ENCODE results near the gene RNF169. TPM values are rescaled to one million over a fixed set of nuclear protein-coding genes. Genes with fewer than 3 reads are reported as not detected.

RNF169 gene
- total and polyA plus RNA-seq, 2 of the 13 experiments (the other 11 are each of a cell fraction or from before 2014, with no cell fraction given), result 5.3 to 14.2 TPM

DNA sequence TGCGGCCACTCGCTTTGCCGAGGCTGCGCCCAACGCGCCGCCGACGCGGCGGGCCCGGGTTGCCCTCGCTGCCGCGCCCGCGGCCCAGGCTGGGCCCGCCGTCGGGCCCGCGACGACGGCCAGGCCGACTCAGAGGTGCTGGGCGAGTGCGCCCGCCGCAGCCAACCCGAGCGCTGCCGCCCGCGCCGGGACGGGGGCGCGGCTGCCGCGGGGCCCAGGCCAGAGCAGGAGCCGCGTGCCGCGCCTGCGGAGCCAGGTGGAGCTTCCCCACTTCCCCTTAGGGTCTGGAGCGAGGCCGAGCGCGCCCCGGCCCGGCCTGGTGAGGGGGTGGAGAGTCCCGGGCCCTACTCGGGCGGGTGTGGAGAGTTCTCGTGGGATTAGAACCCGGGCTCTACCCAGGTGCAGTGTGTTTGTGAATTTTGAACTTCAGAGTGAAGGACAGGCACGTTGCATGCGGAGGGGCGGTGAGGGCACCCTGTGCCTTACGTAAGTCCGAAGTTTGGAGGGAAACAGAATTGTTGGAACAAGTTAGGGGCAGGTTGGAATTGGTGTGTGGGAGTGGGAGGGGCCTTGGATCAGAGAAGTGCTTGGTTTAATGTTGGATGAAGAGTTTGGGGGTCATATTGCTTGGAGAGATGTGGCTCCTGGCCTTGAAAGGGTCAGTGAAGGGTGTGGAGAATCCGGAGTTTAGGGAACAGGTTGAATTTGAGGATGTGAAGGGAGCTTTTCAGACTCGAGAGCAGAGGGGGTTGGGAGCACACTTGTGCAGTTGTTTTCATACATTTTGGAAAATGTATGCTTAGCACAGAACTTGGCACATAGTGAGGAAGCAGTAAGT lies 697 bp downstream of the RNF169 start (continued):
- TF ChIP-seq ZSCAN20 (CRISPR knock-in tag; IDR thresholded peaks at IDR 0.05; ENCODE audit: borderline replicate concordance) (no peak), HDAC2 (CRISPR knock-in tag; IDR thresholded peaks at IDR 0.05) (peak; percentile 45), ZNF263 (CRISPR knock-in tag; IDR thresholded peaks at IDR 0.05) (no peak; the same call in 1 of the 2 replicates), NR3C1 (CRISPR knock-in tag; IDR thresholded peaks at IDR 0.05) (no peak), ZMYM3 (CRISPR knock-in tag; IDR thresholded peaks at IDR 0.05) (0 out of 2 replicates have a peak, but pooled peaks have one; percentile 21), JUNB (CRISPR knock-in tag; IDR thresholded peaks at IDR 0.05; ENCODE audit: borderline replicate concordance) (peak; percentile 81), ZFP62 (CRISPR knock-in tag; IDR thresholded peaks at IDR 0.05) (no peak), ZNF430 (CRISPR knock-in tag; IDR thresholded peaks at IDR 0.05) (peak; percentile 72), SMAD9 (CRISPR knock-in tag; IDR thresholded peaks at IDR 0.05) (no peak; the same call in 1 of the 2 replicates), ZNF777 (CRISPR knock-in tag; IDR thresholded peaks at IDR 0.05) (peak; percentile 87), MAF1 (CRISPR knock-in tag; IDR thresholded peaks at IDR 0.05; ENCODE audit: borderline replicate concordance) (no peak), IKZF4 (CRISPR knock-in tag; IDR thresholded peaks at IDR 0.05; ENCODE audit: borderline replicate concordance, low read depth, not compliant biosample characterization) (peak; percentile 55), ZNF558 (CRISPR knock-in tag; IDR thresholded peaks at IDR 0.05; ENCODE audit: borderline replicate concordance) (peak; percentile 81; the same call in 1 of the 2 replicates), KLF15 (CRISPR knock-in tag; IDR thresholded peaks at IDR 0.05; ENCODE audit: borderline replicate concordance) (0 out of 2 replicates have a peak, but pooled peaks have one; percentile 52), SP4 (CRISPR knock-in tag; IDR thresholded peaks at IDR 0.05) (no peak), ZNF296 (CRISPR knock-in tag; conservative IDR thresholded peaks at IDR 0.05) (no peak)
- TF ChIP-seq, protein P1, sequence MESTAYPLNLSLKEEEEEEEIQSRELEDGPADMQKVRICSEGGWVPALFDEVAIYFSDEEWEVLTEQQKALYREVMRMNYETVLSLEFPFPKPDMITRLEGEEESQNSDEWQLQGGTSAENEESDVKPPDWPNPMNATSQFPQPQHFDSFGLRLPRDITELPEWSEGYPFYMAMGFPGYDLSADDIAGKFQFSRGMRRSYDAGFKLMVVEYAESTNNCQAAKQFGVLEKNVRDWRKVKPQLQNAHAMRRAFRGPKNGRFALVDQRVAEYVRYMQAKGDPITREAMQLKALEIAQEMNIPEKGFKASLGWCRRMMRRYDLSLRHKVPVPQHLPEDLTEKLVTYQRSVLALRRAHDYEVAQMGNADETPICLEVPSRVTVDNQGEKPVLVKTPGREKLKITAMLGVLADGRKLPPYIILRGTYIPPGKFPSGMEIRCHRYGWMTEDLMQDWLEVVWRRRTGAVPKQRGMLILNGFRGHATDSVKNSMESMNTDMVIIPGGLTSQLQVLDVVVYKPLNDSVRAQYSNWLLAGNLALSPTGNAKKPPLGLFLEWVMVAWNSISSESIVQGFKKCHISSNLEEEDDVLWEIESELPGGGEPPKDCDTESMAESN (CRISPR knock-in tag; conservative IDR thresholded peaks at IDR 0.05), result 0 out of 2 replicates have a peak, but pooled peaks have one; percentile 35
- TF ChIP-seq, protein P2, sequence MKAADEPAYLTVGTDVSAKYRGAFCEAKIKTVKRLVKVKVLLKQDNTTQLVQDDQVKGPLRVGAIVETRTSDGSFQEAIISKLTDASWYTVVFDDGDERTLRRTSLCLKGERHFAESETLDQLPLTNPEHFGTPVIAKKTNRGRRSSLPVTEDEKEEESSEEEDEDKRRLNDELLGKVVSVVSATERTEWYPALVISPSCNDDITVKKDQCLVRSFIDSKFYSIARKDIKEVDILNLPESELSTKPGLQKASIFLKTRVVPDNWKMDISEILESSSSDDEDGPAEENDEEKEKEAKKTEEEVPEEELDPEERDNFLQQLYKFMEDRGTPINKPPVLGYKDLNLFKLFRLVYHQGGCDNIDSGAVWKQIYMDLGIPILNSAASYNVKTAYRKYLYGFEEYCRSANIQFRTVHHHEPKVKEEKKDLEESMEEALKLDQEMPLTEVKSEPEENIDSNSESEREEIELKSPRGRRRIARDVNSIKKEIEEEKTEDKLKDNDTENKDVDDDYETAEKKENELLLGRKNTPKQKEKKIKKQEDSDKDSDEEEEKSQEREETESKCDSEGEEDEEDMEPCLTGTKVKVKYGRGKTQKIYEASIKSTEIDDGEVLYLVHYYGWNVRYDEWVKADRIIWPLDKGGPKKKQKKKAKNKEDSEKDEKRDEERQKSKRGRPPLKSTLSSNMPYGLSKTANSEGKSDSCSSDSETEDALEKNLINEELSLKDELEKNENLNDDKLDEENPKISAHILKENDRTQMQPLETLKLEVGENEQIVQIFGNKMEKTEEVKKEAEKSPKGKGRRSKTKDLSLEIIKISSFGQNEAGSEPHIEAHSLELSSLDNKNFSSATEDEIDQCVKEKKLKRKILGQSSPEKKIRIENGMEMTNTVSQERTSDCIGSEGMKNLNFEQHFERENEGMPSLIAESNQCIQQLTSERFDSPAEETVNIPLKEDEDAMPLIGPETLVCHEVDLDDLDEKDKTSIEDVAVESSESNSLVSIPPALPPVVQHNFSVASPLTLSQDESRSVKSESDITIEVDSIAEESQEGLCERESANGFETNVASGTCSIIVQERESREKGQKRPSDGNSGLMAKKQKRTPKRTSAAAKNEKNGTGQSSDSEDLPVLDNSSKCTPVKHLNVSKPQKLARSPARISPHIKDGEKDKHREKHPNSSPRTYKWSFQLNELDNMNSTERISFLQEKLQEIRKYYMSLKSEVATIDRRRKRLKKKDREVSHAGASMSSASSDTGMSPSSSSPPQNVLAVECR (CRISPR knock-in tag; IDR thresholded peaks at IDR 0.05; ENCODE audit: borderline replicate concordance), result peak; percentile 49; the same call in 1 of the 2 replicates
- TF ChIP-seq, protein P3, sequence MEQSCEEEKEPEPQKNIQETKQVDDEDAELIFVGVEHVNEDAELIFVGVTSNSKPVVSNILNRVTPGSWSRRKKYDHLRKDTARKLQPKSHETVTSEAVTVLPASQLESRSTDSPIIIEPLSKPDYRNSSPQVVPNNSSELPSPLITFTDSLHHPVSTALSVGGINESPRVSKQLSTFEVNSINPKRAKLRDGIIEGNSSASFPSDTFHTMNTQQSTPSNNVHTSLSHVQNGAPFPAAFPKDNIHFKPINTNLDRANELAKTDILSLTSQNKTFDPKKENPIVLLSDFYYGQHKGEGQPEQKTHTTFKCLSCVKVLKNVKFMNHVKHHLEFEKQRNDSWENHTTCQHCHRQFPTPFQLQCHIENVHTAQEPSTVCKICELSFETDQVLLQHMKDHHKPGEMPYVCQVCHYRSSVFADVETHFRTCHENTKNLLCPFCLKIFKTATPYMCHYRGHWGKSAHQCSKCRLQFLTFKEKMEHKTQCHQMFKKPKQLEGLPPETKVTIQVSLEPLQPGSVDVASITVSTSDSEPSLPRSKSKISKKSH (CRISPR knock-in tag; IDR thresholded peaks at IDR 0.05; ENCODE audit: borderline replicate concordance), result no peak

Data from HepG2 (cell line).